ENCODE results near the gene WSCD1. TPM values are rescaled to one million over a fixed set of nuclear protein-coding genes. Genes with fewer than 3 reads are reported as not detected.

WSCD1 gene
- polyA plus RNA-seq, 1 donor (not counting 4 experiments of a cell fraction or from before 2014, with no cell fraction given): not detected

DNA sequence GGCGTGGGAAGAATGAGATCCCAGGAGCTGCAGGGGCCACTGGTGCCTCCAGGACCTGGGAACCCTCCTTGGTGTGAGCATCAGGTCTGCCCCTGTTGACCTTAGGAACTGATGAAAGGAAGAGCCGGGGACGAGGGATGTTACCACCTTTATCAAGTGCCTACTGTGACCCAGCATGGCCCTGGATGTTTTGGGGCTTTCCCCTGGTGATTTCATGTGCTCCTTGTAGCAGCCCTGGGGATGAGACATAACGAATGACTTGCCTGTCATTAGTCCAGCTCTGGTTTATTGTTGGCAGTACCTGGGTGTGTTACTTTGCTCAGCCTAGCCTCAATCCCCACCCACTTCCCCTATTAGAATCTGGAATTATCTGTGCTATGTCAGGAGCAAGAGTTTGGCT is 39.9 kb downstream of the WSCD1 start:
- H3K4me3 ChIP-seq (ENCODE audit: control insufficient read depth in 2 of 3, extremely low read depth in 1 of 3, insufficient read depth in 2 of 3, low read depth in 1 of 3, low read length in 3 of 3): no peak overlapping the region
- no peaks in the 10 kb centered on the region for H3K9me3 ChIP-seq (ENCODE audit: control insufficient read depth, low read depth, low read length)
- no peak overlapping the region for H3K9ac ChIP-seq (ENCODE audit: control insufficient read depth, extremely low read depth, insufficient read depth, low read length)
- dilution Hi-C loops (cut with MboI; ENCODE audit: extremely low pct_ligation_motif_present, low sequenced_read_pairs): no loop called here
- no peaks in the 10 kb centered on the region for H3K36me3 ChIP-seq (ENCODE audit: control insufficient read depth in 2 of 2, extremely low read depth in 1 of 2, insufficient read depth in 2 of 2, low read length in 2 of 2)
- H3K4me1 ChIP-seq (ENCODE audit: control insufficient read depth, extremely low read depth, insufficient read depth, low read length): no peaks in the 10 kb centered on the region
- H4K20me1 ChIP-seq (ENCODE audit: control insufficient read depth, extremely low read depth, insufficient read depth, low read length): no peaks in the 10 kb centered on the region
- TF ChIP-seq, protein P1, sequence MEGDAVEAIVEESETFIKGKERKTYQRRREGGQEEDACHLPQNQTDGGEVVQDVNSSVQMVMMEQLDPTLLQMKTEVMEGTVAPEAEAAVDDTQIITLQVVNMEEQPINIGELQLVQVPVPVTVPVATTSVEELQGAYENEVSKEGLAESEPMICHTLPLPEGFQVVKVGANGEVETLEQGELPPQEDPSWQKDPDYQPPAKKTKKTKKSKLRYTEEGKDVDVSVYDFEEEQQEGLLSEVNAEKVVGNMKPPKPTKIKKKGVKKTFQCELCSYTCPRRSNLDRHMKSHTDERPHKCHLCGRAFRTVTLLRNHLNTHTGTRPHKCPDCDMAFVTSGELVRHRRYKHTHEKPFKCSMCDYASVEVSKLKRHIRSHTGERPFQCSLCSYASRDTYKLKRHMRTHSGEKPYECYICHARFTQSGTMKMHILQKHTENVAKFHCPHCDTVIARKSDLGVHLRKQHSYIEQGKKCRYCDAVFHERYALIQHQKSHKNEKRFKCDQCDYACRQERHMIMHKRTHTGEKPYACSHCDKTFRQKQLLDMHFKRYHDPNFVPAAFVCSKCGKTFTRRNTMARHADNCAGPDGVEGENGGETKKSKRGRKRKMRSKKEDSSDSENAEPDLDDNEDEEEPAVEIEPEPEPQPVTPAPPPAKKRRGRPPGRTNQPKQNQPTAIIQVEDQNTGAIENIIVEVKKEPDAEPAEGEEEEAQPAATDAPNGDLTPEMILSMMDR (optimal IDR thresholded peaks at IDR 0.05 in 1 of 3, IDR thresholded peaks at IDR 0.05 in 1 of 3, conservative IDR thresholded peaks at IDR 0.05 in 1 of 3; ENCODE audit: extremely low read depth in 1 of 3, insufficient read depth in 2 of 3, low read length in 3 of 3): no peak
- no peak for TF ChIP-seq EZH2 (IDR thresholded peaks at IDR 0.05; ENCODE audit: low read length)
- FAIRE-seq: no peak
- H3K4me2 ChIP-seq (ENCODE audit: control insufficient read depth, extremely low read depth, insufficient read depth, low read depth, low read length): no peak overlapping the region
- H3K9me1 ChIP-seq (ENCODE audit: control insufficient read depth, extremely low read depth, insufficient read depth, low read length): no peaks in the 10 kb centered on the region
- no peak for DNase-seq (ENCODE audit: low read depth, low spot score)
- H2AFZ ChIP-seq (ENCODE audit: control insufficient read depth, low read length): no peak overlapping the region
- no peak overlapping the region for H3K27ac ChIP-seq (ENCODE audit: control insufficient read depth, insufficient read depth, low read length)
- no peaks in the 10 kb centered on the region for H3K27me3 ChIP-seq (ENCODE audit: control insufficient read depth, extremely low read depth, insufficient read depth, low read length)
- no peaks in the 10 kb centered on the region for H3K79me2 ChIP-seq (ENCODE audit: control insufficient read depth, insufficient read depth, low read length)

DNA sequence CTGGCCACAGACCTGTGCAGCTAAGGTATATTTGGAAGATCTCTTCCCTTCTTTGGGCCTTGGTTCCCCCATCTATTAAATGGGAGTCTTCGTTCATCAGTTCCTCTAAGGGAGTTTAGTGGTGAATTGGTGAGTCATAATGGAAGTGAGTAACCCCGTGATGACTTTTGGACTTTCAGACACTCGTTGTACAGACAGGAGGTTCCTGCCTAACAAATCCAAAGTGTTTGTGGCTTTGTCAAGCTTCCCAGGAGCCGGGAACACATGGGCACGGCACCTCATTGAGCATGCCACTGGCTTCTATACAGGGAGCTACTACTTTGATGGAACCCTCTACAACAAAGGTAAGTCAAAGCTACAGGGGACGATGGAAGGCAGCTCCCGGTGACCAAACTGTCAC is 40.4 kb downstream of the WSCD1 start:
- Histone ChIP-seq H3K9ac (ENCODE audit: control insufficient read depth, extremely low read depth, insufficient read depth, low read length) (no peak overlapping the region), H3K4me2 (ENCODE audit: control insufficient read depth, extremely low read depth, insufficient read depth, low read depth, low read length) (no peak overlapping the region), H2AFZ (ENCODE audit: control insufficient read depth, low read length) (no peak overlapping the region), H3K4me1 (ENCODE audit: control insufficient read depth, extremely low read depth, insufficient read depth, low read length) (no peaks in the 10 kb centered on the region), H3K27ac (ENCODE audit: control insufficient read depth, insufficient read depth, low read length) (no peak overlapping the region), H3K9me3 (ENCODE audit: control insufficient read depth, low read depth, low read length) (no peaks in the 10 kb centered on the region), H4K20me1 (ENCODE audit: control insufficient read depth, extremely low read depth, insufficient read depth, low read length) (no peaks in the 10 kb centered on the region), H3K36me3 (ENCODE audit: control insufficient read depth in 2 of 2, extremely low read depth in 1 of 2, insufficient read depth in 2 of 2, low read length in 2 of 2) (no peaks in the 10 kb centered on the region), H3K9me1 (ENCODE audit: control insufficient read depth, extremely low read depth, insufficient read depth, low read length) (no peaks in the 10 kb centered on the region), H3K27me3 (ENCODE audit: control insufficient read depth, extremely low read depth, insufficient read depth, low read length) (no peaks in the 10 kb centered on the region), H3K4me3 (ENCODE audit: control insufficient read depth in 2 of 3, extremely low read depth in 1 of 3, insufficient read depth in 2 of 3, low read depth in 1 of 3, low read length in 3 of 3) (no peak overlapping the region), H3K79me2 (ENCODE audit: control insufficient read depth, insufficient read depth, low read length) (no peaks in the 10 kb centered on the region)
- DNase-seq (ENCODE audit: low read depth, low spot score) (no peak), FAIRE-seq (no peak)
- dilution Hi-C loops (cut with MboI; ENCODE audit: extremely low pct_ligation_motif_present, low sequenced_read_pairs): no loop called here
- TF ChIP-seq, protein P1 (optimal IDR thresholded peaks at IDR 0.05 in 1 of 3, IDR thresholded peaks at IDR 0.05 in 1 of 3, conservative IDR thresholded peaks at IDR 0.05 in 1 of 3; ENCODE audit: extremely low read depth in 1 of 3, insufficient read depth in 2 of 3, low read length in 3 of 3): no peak
- TF ChIP-seq EZH2 (IDR thresholded peaks at IDR 0.05; ENCODE audit: low read length): no peak
